Measurements from ENCODE around the gene FHDC1. TPM values are rescaled to one million over a fixed set of nuclear protein-coding genes. Genes with fewer than 3 reads are reported as not detected.

Gene FHDC1
- total and polyA plus RNA-seq, 9 donors: 0.30 to 4.0 (median 0.91) TPM

GRCh38 chr4:152994038-152994437 lies 57.9 kb downstream of the FHDC1 start:
- no peaks in the 10 kb centered on the region for H3K36me3 ChIP-seq
- H3K27me3 ChIP-seq: no peaks in the 10 kb centered on the region
- H3K4me1 ChIP-seq (ENCODE audit: insufficient read depth): no peaks in the 10 kb centered on the region
- no peaks in the 10 kb centered on the region for H3K9me3 ChIP-seq
- 77 to 83% (median 79%) methylated on average over 3 of the region's 3 CpGs for WGBS, 3 donors
- no peak overlapping the region for H3K4me3 ChIP-seq
- no peak for DNase-seq
- intact Hi-C loops (cut with DNase I): no loop called here
- TF ChIP-seq CTCF (IDR thresholded peaks at IDR 0.05): no peak
- no peak for TF ChIP-seq EP300 (IDR thresholded peaks at IDR 0.05)
- no peak for TF ChIP-seq POLR2A (IDR thresholded peaks at IDR 0.05)
- no peak overlapping the region for H3K27ac ChIP-seq

GRCh38 chr4:152996111-152996571 lies 60.0 kb downstream of the FHDC1 start:
- no peak for DNase-seq
- Histone ChIP-seq H3K27ac (no peak overlapping the region), H3K27me3 (no peaks in the 10 kb centered on the region), H3K4me3 (no peak overlapping the region), H3K9me3 (no peaks in the 10 kb centered on the region), H3K36me3 (no peaks in the 10 kb centered on the region), H3K4me1 (ENCODE audit: insufficient read depth) (no peaks in the 10 kb centered on the region)
- TF ChIP-seq EP300 (IDR thresholded peaks at IDR 0.05): no peak
- TF ChIP-seq POLR2A (IDR thresholded peaks at IDR 0.05): no peak
- no peak for TF ChIP-seq CTCF (IDR thresholded peaks at IDR 0.05)
- 48% methylated on average over 8 of the region's 8 CpGs for WGBS, 3 donors
- intact Hi-C loops (cut with DNase I): no loop called here

- no peaks in the 10 kb centered on the region for H3K9me3 ChIP-seq
- TF ChIP-seq EP300 (IDR thresholded peaks at IDR 0.05) (no peak), CTCF (IDR thresholded peaks at IDR 0.05) (no peak), POLR2A (IDR thresholded peaks at IDR 0.05) (no peak)
- WGBS, 3 donors: 70 to 78% (median 77%) methylated on average over 6 of the region's 6 CpGs
- H3K27me3 ChIP-seq: no peaks in the 10 kb centered on the region
- no peak for DNase-seq
- no peak overlapping the region for H3K27ac ChIP-seq
- no peaks in the 10 kb centered on the region for H3K4me1 ChIP-seq (ENCODE audit: insufficient read depth)
- intact Hi-C loops (cut with DNase I): no loop called here
- H3K4me3 ChIP-seq: no peak overlapping the region
- H3K36me3 ChIP-seq: no peaks in the 10 kb centered on the region
Measured at GRCh38 chr4:152996672-152997071, 60.5 kb downstream of the FHDC1 start.

- Histone ChIP-seq H3K4me3 (no peak overlapping the region), H3K9me3 (no peaks in the 10 kb centered on the region), H3K27me3 (no peaks in the 10 kb centered on the region), H3K36me3 (no peaks in the 10 kb centered on the region), H3K27ac (no peak overlapping the region), H3K4me1 (ENCODE audit: insufficient read depth) (no peaks in the 10 kb centered on the region)
- intact Hi-C loops (cut with DNase I): no loop called here
- TF ChIP-seq CTCF (IDR thresholded peaks at IDR 0.05): no peak
- 88 to 95% (median 90%) methylated on average over 5 of the region's 5 CpGs for WGBS, 3 donors
- no peak for DNase-seq
Measured at GRCh38 chr4:152997288-152997687, 61.2 kb downstream of the FHDC1 start.
